Dedifferentiated amniotic fluid mesenchymal stem cell (primary cell): ENCODE data around the gene ZBTB9.

Experiments
- DNase-seq: peaks from one replicate; pipeline ENCODE4 v3.0.0-alpha.2; 2016; ENCODE audit errors: extremely low spot score

ZBTB9 gene

DNA sequence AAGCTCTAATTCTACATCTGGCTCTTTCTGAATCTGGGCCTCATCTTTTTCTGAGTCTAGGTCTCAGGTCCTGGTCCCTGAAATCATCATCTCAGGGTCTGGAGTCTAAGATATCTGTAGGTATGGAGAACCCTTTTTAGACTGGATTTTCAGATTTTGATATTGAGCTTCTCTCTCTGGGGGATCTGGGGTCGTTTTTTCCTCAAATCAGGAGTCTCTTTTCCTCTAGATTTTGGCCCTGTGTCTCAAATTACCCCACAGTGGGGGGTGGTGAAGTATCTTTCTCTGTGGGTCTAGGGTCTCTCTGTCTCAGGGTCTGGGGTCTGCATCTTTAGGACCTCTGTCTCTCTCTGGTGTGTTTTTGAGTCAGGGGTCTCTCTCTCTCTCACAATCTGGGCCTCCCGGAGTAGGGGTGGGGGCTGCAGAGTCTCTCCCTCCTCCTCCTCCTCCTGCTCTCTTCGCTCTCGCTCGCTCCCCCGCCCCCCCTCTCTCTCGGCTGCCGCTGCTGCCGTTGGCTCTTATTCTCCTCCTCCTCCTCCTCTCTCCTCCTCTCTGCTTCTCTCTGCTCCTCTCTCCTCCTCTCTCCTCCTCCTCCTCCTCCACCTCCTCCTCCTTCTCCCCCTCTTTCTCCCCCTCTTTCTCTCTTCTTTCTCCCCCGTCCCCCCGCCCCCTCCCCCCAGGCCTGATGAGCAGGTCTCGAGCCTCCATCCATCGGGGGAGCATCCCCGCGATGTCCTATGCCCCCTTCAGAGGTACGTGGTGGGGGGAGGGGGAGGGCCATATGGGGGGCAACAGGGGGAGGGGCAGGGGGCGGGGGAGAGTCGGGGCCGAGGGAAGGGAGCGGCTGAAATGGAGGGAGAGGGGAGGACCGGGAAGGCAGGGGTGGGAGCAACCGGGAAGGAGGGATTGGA, 34.5 kb upstream of the ZBTB9 start, which contains the start of gene SYNGAP1:
TSS of gene SYNGAP1 (plus strand) at position 486 of the 911 bp plus-strand sequence. CDS start at position 686, 200 bp downstream.
- peak; percentile 32 for DNase-seq

DNA sequence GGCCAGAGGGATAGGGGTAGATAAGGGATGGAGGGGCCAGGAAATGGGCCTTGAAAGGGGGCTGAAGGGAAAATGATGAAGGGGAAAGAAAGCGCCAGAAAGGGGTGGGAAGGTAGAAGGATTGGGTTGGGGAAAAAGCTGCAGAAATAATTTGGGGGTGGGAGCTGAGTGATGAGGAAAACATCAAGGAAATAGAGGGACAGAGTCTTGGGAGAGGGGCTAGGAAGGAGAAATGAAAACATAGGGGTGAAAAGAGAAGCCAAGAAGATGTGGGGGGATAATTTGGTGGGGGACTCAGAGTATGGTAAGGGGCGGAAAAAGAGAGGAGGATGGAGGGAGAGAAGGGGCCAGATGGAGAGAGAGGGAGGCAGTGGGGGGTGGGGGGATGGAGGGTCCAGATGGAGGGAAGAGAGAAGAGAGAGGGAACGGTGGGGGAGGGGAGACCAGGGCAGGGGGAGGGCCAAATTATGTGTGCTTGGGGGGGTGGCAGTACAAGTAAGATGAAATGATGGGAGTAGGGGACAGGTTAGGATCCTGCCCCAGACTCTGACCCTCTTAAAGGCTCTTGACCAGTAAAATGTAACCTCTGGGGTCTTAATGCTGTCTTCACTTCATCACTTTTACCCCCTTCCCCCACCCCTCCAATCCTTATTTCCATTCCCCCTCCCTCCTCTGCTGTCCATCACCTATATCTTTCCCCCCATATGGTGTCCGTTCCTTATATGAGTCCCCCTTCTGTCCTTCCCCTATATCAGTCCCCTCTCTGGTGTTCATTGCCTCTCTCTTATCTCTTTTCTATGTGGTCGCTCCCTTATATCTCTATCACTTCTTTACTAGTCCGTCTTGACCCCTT, 33.7 kb upstream of the ZBTB9 start:
- no peak for DNase-seq

DNA sequence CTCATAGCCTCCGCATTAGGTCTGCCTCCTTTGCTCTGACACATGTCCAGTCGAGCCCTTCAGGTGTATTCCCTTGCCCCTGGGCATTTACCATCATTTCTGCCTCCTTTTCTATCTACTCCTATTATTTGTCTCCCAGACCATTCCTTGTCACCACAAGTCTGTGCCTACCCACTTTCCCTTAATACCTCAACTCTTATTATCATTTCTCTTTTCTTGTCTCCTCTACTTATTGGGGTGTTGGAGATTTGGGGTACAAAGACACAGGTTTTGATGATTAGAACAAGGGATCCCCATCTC, 33.1 kb upstream of the ZBTB9 start:
- no peak for DNase-seq

DNA sequence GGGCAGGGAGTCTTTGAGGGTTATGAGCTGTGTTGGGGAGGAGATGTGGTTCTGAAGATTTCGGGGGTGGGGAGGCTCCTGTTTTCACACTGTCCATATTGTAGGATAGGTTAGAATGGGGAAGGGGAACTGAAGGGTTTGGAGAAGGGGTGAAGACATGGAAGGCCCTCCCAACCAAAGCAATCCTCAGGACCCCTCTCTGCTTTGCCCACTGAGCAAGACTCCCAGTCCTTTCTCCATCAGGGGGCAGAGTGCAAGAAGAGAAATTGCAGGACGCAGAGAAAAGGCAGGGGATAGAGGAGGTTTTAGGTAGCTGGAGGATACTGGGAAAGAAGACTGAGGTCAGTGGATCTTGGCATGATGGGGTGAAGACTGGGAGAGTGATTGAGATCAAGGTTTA, 30.6 kb upstream of the ZBTB9 start:
- no peak for DNase-seq

DNA sequence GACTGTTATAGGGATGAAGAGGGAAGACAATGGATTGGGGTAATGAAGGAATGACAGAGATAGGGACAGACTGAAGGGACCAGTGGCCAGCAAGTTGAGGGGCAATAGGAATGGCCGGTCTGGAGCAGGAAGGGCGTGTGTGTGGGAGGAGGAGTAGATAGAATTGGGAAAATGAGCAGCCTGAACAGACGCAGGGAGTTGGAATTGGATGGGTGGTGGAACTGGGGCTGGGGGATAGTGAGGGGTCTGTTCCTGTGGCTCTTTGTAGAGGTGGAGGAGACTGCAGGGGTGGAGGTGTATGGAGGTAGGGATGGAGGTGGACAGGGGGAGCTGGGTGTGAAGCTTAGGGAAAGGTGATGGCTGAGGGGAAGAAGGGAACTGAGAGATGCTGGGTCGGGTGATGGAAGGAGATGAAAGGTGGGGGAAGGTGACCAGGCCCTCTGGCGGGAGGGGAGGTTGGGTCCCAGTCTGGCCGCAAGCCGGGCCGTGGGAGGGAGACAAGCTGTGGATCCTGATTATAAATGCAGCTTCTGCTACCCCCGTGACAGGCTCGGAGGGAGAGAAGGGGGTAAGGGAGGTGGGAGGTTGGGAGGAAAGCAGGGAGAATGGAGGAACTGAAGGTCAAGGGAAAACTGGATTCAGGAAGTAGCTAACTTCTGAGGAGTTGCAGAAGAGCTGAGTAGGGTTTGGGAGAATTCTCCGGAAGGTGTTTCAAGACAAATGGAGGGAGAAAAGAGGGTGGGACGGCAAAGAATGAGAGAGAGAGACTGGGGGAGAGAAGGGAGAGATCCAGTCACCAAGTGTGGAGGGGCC, 29.3 kb upstream of the ZBTB9 start:
- DNase-seq, result no peak

DNA sequence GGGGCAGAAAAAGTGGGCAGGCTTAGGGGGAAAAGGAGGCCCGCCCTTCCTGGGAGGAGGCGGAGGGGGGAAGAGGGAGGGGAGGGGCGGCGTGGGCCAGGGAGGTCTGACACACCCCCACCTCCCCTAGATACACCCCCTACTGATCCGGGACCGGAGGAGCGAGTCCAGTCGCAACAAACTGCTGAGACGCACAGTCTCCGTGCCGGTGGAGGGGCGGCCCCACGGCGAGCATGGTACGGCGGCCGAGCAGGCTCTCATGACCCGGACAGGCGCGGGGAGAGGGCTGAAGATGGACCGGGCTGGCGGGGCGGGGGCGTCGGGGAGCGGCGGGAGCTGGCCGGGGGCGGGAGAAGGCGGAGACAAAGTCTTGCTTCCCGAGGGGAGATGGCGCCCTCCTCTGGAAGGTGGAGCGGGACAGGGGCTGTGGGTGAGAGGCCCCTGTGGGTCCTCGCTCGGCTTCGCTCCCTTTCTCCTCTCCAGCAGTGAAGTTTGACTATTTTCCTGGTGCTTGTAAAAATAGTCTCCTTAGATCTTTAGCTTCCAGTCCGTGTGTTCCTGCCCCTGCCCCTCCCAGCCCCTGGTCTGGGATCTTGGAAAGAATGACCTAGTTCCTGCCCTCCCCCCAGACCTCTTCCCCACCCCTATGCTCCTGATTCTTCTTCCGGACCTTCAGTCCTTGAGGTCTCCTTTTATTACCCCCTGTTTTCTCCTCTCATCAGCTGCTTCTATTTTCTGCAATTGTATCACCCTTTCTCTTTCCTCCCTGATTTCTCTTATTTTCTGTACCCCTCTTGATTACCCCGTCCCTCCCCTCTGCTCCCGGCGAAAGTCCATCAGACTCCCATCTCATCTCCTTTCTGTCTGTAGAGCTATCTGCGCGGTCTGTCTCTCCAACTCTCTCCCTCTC, 28.5 kb upstream of the ZBTB9 start:
- peak; percentile 67 for DNase-seq

- DNase-seq, result no peak
Observed at GRCh38 chr6:33426590-33427511, 27.5 kb upstream of the ZBTB9 start.

DNA sequence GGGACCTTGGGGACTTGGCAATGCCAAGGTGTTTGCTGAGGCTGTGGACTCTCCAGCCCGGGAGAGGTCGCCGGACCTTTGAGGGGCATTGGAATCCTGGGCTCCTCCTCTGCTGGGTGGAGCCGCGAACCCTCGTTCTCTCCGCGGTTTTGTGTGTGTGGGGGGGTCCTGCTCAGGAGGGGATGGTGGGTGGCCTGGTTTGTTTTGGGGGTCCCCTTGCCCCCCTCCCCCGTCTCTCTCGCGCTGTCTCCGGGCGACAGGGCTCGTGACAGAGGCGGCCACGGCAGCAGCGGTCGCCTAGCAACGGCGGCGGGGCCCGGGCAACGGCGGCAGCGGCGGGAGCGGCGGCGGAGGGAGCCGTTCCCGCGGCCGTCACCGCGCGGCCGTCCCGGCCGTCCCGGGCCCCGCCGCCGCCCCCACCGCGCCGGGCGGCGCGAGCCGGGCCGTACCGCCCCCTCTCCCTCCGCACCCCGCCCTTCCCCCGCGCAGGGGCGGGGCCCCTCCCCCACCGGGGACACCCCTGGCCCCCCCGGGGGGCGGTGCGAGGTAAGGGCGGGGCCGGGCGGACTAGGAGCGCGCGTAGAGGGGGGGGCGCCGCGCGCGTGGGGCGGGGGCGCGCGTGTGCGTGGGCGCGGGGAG, 26.7 kb upstream of the ZBTB9 start:
- no peak for DNase-seq

DNA sequence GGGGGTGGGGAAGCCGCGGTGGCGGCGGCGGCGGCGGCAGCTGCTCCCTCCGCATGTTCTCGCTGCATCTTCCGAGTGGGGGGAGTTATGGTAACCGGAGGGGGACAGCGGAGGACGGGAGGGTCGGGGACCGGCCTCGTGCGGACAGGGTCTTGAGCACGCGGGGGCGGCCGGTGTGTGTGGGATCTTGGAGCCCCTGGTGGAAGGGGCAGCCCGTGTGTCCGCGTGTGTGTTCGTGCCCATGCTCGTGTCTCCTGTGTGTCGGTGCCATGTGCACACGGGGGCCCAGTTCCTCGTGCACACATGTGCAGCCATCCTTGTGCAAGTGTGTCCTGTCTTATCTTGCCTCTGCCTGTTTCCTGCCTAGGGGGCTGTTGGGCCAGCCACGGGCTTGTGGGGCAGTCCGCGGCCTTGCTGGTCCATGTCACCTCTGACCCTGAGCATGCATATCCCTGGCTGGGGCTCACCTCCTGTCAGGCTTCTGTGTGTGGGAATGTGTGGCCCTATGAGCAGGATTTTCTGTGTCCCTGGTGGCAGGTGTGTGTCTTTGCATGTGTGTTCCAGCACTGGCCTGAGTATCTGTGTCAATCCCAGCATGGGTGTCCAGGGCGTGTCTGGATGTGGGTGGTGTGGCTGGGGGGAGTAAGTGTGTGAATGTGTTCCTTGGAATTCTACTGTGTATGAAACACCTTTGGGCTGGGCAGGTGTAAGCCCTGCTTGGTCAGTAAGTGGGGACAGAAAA, 26.0 kb upstream of the ZBTB9 start:
- no peak for DNase-seq

DNA sequence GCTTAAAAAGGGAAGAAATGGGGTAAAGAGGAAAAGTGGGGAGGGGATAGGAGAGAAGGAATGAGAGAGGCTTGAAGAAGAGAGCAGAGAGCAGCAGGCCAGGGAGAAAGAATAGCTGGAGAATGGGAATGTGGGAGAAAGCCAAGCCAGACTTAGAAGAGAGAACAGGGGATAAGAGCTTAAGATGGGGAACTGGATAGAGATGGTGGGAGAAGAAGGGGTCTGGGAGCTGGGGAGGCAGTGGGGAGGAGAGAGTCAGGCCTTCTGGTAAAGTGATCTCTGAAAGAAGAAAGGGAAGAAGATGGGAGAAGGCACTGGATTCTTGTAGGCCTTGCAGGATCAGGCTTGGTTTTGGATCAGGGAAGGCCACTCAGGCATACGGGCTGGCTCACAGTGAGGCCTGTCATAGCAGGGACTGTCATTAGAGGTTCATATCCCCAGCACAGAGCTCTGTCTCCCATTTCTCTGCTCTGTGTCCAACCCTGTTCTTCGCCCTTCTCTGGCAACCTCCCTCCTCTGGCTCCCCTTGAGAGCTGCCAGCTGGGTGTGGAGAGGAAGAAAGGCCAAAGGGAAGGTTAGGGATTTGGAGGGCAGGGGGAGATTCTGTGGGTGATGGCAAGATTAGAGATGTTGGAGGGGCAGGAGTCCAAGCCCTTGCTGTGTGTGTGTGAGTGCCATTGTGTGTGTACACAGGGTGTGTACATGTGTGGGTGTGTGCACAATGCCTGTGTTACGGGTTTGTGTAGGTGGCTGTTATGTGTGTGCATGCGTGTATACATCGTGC, 25.2 kb upstream of the ZBTB9 start:
- DNase-seq, result no peak

DNA sequence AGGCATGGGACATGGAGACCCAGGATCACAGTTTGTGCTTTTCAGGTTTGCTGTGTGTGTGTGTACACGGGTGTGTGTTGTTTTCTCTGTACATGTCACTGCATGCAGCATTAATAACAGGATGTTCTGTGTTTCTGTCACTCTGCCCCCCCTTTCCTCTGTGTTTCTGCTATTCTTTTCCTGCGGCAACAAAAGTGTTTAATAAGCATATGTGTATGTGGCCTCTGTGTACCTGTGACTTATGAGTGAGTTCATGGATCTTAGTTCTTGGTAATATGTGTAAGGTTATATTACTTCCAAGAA, 24.7 kb upstream of the ZBTB9 start:
- no peak for DNase-seq

- no peak for DNase-seq
Observed at GRCh38 chr6:33430334-33430733, 24.0 kb upstream of the ZBTB9 start.

- no peak for DNase-seq
Observed at GRCh38 chr6:33430991-33431879, 23.1 kb upstream of the ZBTB9 start.

- DNase-seq, result no peak
Observed at GRCh38 chr6:33431880-33432541, 22.4 kb upstream of the ZBTB9 start.

- DNase-seq, result no peak
Observed at GRCh38 chr6:33432546-33432945, 21.8 kb upstream of the ZBTB9 start.

DNA sequence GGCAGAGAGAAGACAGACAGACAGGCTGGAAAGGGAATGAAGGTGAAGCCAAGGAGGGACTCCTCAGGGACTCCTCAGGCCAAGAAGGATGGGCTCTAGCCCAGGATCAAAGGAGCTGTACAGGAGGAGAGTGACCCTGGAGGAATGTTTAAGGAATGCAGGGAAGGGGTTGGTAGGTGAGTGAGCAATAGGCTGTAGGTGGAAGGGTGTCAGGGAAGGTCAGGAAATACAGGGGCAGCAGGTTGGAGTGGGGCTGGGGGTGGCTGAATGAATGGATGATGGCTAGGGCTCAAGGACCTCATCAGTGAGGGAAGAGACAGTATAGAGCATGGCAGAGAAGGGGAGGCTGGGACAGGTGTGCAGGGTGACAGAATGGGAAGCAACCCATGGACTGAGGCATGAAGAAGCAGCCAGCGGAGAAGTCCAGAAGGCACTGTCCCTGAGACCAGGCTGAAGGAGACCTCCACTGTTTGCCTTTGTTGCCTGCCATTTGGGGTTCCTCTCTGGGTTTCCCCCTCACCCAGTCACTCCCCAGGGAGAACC, 21.3 kb upstream of the ZBTB9 start:
- no peak for DNase-seq
